Measurements from ENCODE around the gene TTC17. TPM values are rescaled to one million over a fixed set of nuclear protein-coding genes. Genes with fewer than 3 reads are reported as not detected.
A peak's percentile ranks its signal among the peaks of the same experiment; 100 is the strongest.

TTC17 gene
- polyA plus RNA-seq, 1 donor (not counting 4 experiments of a cell fraction or from before 2014, with no cell fraction given): 53.4 TPM

GRCh38 chr11:43486141-43486540 lies 127.4 kb downstream of the TTC17 start:
- Histone ChIP-seq H3K4me1 (ENCODE audit: control insufficient read depth, extremely low read depth, insufficient read depth, low read length) (peaks cover 6% of the 10 kb centered on the region), H3K36me3 (ENCODE audit: control insufficient read depth in 2 of 2, extremely low read depth in 1 of 2, insufficient read depth in 2 of 2, low read length in 2 of 2) (peaks cover 0 to 7% of the 10 kb centered on the region in 2 experiments), H3K27me3 (ENCODE audit: control insufficient read depth, extremely low read depth, insufficient read depth, low read length) (no peaks in the 10 kb centered on the region), H3K79me2 (ENCODE audit: control insufficient read depth, insufficient read depth, low read length) (no peaks in the 10 kb centered on the region), H3K27ac (ENCODE audit: control insufficient read depth, insufficient read depth, low read length) (peak overlapping the region; percentile 20), H3K4me3 (ENCODE audit: control insufficient read depth in 2 of 3, extremely low read depth in 1 of 3, insufficient read depth in 2 of 3, low read depth in 1 of 3, low read length in 3 of 3) (no peak overlapping the region), H2AFZ (ENCODE audit: control insufficient read depth, low read length) (no peak overlapping the region), H3K4me2 (ENCODE audit: control insufficient read depth, extremely low read depth, insufficient read depth, low read depth, low read length) (no peak overlapping the region), H3K9me1 (ENCODE audit: control insufficient read depth, extremely low read depth, insufficient read depth, low read length) (no peaks in the 10 kb centered on the region), H3K9me3 (ENCODE audit: control insufficient read depth, low read depth, low read length) (no peaks in the 10 kb centered on the region), H3K9ac (ENCODE audit: control insufficient read depth, extremely low read depth, insufficient read depth, low read length) (no peak overlapping the region), H4K20me1 (ENCODE audit: control insufficient read depth, extremely low read depth, insufficient read depth, low read length) (no peaks in the 10 kb centered on the region)
- TF ChIP-seq CTCF (optimal IDR thresholded peaks at IDR 0.05 in 1 of 3, IDR thresholded peaks at IDR 0.05 in 1 of 3, conservative IDR thresholded peaks at IDR 0.05 in 1 of 3; ENCODE audit: extremely low read depth in 1 of 3, insufficient read depth in 2 of 3, low read length in 3 of 3) (no peak), EZH2 (IDR thresholded peaks at IDR 0.05; ENCODE audit: low read length) (no peak)
- DNase-seq (ENCODE audit: low read depth, low spot score) (no peak), FAIRE-seq (no peak)
- dilution Hi-C loops (cut with MboI; ENCODE audit: extremely low pct_ligation_motif_present, low sequenced_read_pairs): no loop called here

GRCh38 chr11:43489869-43490465 lies 131.2 kb downstream of the TTC17 start:
- DNase-seq (ENCODE audit: low read depth, low spot score) (no peak), FAIRE-seq (no peak)
- H3K9me3 ChIP-seq (ENCODE audit: control insufficient read depth, low read depth, low read length): no peaks in the 10 kb centered on the region
- H3K4me2 ChIP-seq (ENCODE audit: control insufficient read depth, extremely low read depth, insufficient read depth, low read depth, low read length): no peak overlapping the region
- H3K9me1 ChIP-seq (ENCODE audit: control insufficient read depth, extremely low read depth, insufficient read depth, low read length): no peaks in the 10 kb centered on the region
- H2AFZ ChIP-seq (ENCODE audit: control insufficient read depth, low read length): no peak overlapping the region
- dilution Hi-C loops (cut with MboI; ENCODE audit: extremely low pct_ligation_motif_present, low sequenced_read_pairs): no loop called here
- H3K27me3 ChIP-seq (ENCODE audit: control insufficient read depth, extremely low read depth, insufficient read depth, low read length): no peaks in the 10 kb centered on the region
- no peak overlapping the region for H3K4me3 ChIP-seq (ENCODE audit: control insufficient read depth in 2 of 3, extremely low read depth in 1 of 3, insufficient read depth in 2 of 3, low read depth in 1 of 3, low read length in 3 of 3)
- H3K36me3 ChIP-seq (ENCODE audit: control insufficient read depth in 2 of 2, extremely low read depth in 1 of 2, insufficient read depth in 2 of 2, low read length in 2 of 2): peaks cover 7 to 15% of the 10 kb centered on the region in 2 experiments
- H3K27ac ChIP-seq (ENCODE audit: control insufficient read depth, insufficient read depth, low read length): no peak overlapping the region
- no peak overlapping the region for H3K9ac ChIP-seq (ENCODE audit: control insufficient read depth, extremely low read depth, insufficient read depth, low read length)
- peaks cover 6% of the 10 kb centered on the region for H3K4me1 ChIP-seq (ENCODE audit: control insufficient read depth, extremely low read depth, insufficient read depth, low read length)
- H4K20me1 ChIP-seq (ENCODE audit: control insufficient read depth, extremely low read depth, insufficient read depth, low read length): no peaks in the 10 kb centered on the region
- no peaks in the 10 kb centered on the region for H3K79me2 ChIP-seq (ENCODE audit: control insufficient read depth, insufficient read depth, low read length)
- TF ChIP-seq CTCF (optimal IDR thresholded peaks at IDR 0.05 in 1 of 3, IDR thresholded peaks at IDR 0.05 in 1 of 3, conservative IDR thresholded peaks at IDR 0.05 in 1 of 3; ENCODE audit: extremely low read depth in 1 of 3, insufficient read depth in 2 of 3, low read length in 3 of 3): no peak
- no peak for TF ChIP-seq EZH2 (IDR thresholded peaks at IDR 0.05; ENCODE audit: low read length)
